ENCODE results near the gene KLHL20.
"Not testable (repeated sequence)": the region's sequence is repeated elsewhere in the genome, so short reads cannot be mapped to it uniquely, and the experiment has no call there.

KLHL20 gene

GRCh38 chr1:173749137-173749536 is 34.4 kb downstream of the KLHL20 start:
- no peak for DNase-seq (ENCODE audit: low spot score)

- no peak for DNase-seq (ENCODE audit: low spot score)
Measured at GRCh38 chr1:173753830-173754229, 39.0 kb downstream of the KLHL20 start.

GRCh38 chr1:173757666-173758065 is 42.9 kb downstream of the KLHL20 start:
- DNase-seq (ENCODE audit: low spot score) = no peak

GRCh38 chr1:173758110-173758509 is 43.3 kb downstream of the KLHL20 start:
- DNase-seq (ENCODE audit: low spot score) = no peak

GRCh38 chr1:173758980-173759379 is 44.2 kb downstream of the KLHL20 start:
- DNase-seq (ENCODE audit: low spot score) = no peak

GRCh38 chr1:173764331-173764730 is 49.5 kb downstream of the KLHL20 start:
- DNase-seq (ENCODE audit: low spot score) = not testable (repeated sequence)

- no peak for DNase-seq (ENCODE audit: low spot score)
Measured at GRCh38 chr1:173768206-173768605, 53.4 kb downstream of the KLHL20 start.

GRCh38 chr1:173768827-173769226 is 54.0 kb downstream of the KLHL20 start:
- no peak for DNase-seq (ENCODE audit: low spot score)

- DNase-seq (ENCODE audit: low spot score) = not testable (repeated sequence)
Measured at GRCh38 chr1:173770330-173770729, 55.5 kb downstream of the KLHL20 start.

GRCh38 chr1:173771560-173771959 is 56.8 kb downstream of the KLHL20 start:
- no peak for DNase-seq (ENCODE audit: low spot score)

GRCh38 chr1:173775578-173776226 is 60.9 kb downstream of the KLHL20 start:
- DNase-seq (ENCODE audit: low spot score) = no peak

GRCh38 chr1:173779936-173780335 is 65.2 kb downstream of the KLHL20 start:
- no peak for DNase-seq (ENCODE audit: low spot score)

GRCh38 chr1:173784997-173785396 is 70.2 kb downstream of the KLHL20 start:
- DNase-seq (ENCODE audit: low spot score) = no peak

GRCh38 chr1:173789841-173790240 is 75.1 kb downstream of the KLHL20 start:
- DNase-seq (ENCODE audit: low spot score) = no peak

GRCh38 chr1:173798078-173798477 is 83.3 kb downstream of the KLHL20 start:
- no peak for DNase-seq (ENCODE audit: low spot score)

- DNase-seq (ENCODE audit: low spot score) = not testable (repeated sequence)
Measured at GRCh38 chr1:173799995-173800394, 85.2 kb downstream of the KLHL20 start.

GRCh38 chr1:173802961-173803360 is 88.2 kb downstream of the KLHL20 start:
- no peak for DNase-seq (ENCODE audit: low spot score)

GRCh38 chr1:173813654-173814053 is 98.9 kb downstream of the KLHL20 start:
- DNase-seq (ENCODE audit: low spot score) = not testable (repeated sequence)

- DNase-seq (ENCODE audit: low spot score) = no peak
Measured at GRCh38 chr1:173818459-173818858, 103.7 kb downstream of the KLHL20 start.

GRCh38 chr1:173821680-173822079 is 106.9 kb downstream of the KLHL20 start:
- DNase-seq (ENCODE audit: low spot score) = no peak

GRCh38 chr1:173823781-173824314 is 109.1 kb downstream of the KLHL20 start:
- DNase-seq (ENCODE audit: low spot score) = peak; percentile 2

GRCh38 chr1:173824315-173825081 is 109.7 kb downstream of the KLHL20 start, which contains the start of the genes CENPL and DARS2:
TSS of gene CENPL (minus strand) at chr1:173824883. CDS start at chr1:173811299, 13,584 bp downstream.
TSS of gene DARS2 (plus strand) at chr1:173824673. CDS start at chr1:173825230, 557 bp downstream.
- peak; percentile 97 for DNase-seq (ENCODE audit: low spot score)

- DNase-seq (ENCODE audit: low spot score) = no peak
Measured at GRCh38 chr1:173827611-173828010, 112.8 kb downstream of the KLHL20 start.

Measured in putamen (tissue), 1 donor.